Measurements from ENCODE around the gene SPNS3. TPM values are rescaled to one million over a fixed set of nuclear protein-coding genes. Genes with fewer than 3 reads are reported as not detected.

Gene SPNS3
- total RNA-seq, 1 experiment from 2014 or later = 2.1 TPM

DNA sequence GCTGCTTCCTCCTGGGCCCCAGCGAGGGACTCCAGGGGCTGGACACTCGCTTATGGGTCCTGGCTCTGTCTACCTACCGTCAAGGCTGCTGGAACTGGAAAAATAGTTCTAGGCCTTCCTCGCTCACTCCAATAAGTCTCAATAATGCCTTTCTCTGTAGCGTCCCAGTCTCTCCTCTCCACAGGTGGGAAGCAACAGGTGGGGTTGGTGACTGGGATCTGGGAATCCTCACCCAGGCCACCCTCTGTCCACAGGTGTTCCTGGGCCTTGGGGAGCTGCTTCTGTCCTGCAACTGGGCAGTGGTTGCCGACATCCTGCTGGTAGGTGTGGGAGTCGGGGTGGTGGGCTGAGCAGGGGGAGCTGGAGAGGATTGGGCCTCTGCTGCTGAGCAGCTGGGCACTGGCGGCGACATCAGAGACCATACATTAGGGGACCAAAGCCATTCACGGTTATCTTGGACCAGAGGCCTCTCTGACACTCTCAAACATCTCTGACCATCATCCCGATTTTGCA is 44.6 kb downstream of the SPNS3 start:
- Mint-ChIP-seq H3K9me3 (ENCODE audit: low read depth, unreplicated experiment) (no peaks in the 10 kb centered on the region), H3K4me3 (ENCODE audit: low read depth, unreplicated experiment) (no peak overlapping the region), H3K4me1 (ENCODE audit: low read depth, unreplicated experiment) (peaks cover 62% of the 10 kb centered on the region), H3K36me3 (ENCODE audit: insufficient read depth, unreplicated experiment) (peaks cover 27% of the 10 kb centered on the region), H3K27me3 (ENCODE audit: unreplicated experiment) (no peaks in the 10 kb centered on the region), H3K27ac (ENCODE audit: unreplicated experiment) (peak overlapping the region; percentile 61)
- intact Hi-C loops (cut with micrococcal nuclease; ENCODE audit: unreplicated experiment) = no loop called here
- CTCF ChIA-PET = no interaction called here
- no TSS peak for BruUV-seq (replicated peaks)
- DNase-seq = no peak
- TF ChIP-seq CTCF (IDR thresholded peaks at IDR 0.05; ENCODE audit: unreplicated experiment) = no peak

- no peak for TF ChIP-seq CTCF (IDR thresholded peaks at IDR 0.05; ENCODE audit: unreplicated experiment)
- H3K36me3 Mint-ChIP-seq (ENCODE audit: insufficient read depth, unreplicated experiment) = peaks cover 32% of the 10 kb centered on the region
- BruUV-seq (replicated peaks) = no TSS peak
- peaks cover 71% of the 10 kb centered on the region for H3K4me1 Mint-ChIP-seq (ENCODE audit: low read depth, unreplicated experiment)
- H3K4me3 Mint-ChIP-seq (ENCODE audit: low read depth, unreplicated experiment) = no peak overlapping the region
- no peak overlapping the region for H3K27ac Mint-ChIP-seq (ENCODE audit: unreplicated experiment)
- no peaks in the 10 kb centered on the region for H3K27me3 Mint-ChIP-seq (ENCODE audit: unreplicated experiment)
- CTCF ChIA-PET = no interaction called here
- no peak for DNase-seq
- intact Hi-C loops (cut with micrococcal nuclease; ENCODE audit: unreplicated experiment) = no loop called here
- no peaks in the 10 kb centered on the region for H3K9me3 Mint-ChIP-seq (ENCODE audit: low read depth, unreplicated experiment)
These were observed 45.7 kb downstream of the SPNS3 start for GRCh38 chr17:4479340-4479981.

DNA sequence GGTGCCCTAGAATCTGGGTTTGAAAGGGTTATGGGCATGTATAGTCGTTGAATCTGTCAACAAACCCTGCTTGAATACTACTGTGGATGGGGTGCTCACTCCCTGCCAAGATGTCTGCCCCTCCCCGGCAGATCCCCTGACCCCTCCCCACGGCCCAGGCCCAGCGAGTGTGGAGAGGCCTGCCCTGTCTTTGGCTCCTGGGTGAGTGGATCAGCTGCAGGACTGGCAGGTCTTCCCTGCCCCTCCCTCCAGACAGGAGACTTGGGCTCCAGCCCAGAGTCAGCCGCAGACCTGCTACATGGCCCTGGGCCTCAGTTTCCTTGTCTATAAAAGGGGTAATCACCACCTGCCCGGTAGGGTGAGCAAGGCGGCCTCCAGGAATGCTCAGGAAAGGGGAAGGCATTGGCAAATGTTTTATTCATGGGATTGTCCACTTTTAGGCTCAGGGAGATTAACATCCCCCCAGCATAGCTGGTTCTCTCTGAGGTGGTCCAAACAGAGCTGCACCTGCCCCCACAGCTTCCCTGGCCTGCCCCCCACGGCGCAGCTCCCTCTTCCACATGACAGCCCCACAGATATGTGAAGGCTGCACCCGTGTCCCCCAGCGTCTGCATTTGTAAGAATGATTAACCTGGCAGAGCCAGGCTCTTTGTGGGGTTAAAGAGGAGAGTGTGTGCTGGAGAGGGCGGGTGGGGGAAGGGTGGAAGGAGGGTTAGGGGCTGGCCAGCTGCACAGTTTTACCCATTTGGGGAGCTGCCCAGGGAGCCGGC is 46.4 kb downstream of the SPNS3 start:
- intact Hi-C loops (cut with micrococcal nuclease; ENCODE audit: unreplicated experiment) = loop anchor here (5.0 kb wide), 1 partner anchor 53 kb away; no protein-coding TSS in a partner anchor

More for the DNA sequence above, 46.4 kb downstream of the SPNS3 start:
- no TSS peak for BruUV-seq (replicated peaks)
- TF ChIP-seq CTCF (IDR thresholded peaks at IDR 0.05; ENCODE audit: unreplicated experiment) = no peak
- Mint-ChIP-seq H3K4me1 (ENCODE audit: low read depth, unreplicated experiment) (peaks cover 66% of the 10 kb centered on the region), H3K27me3 (ENCODE audit: unreplicated experiment) (no peaks in the 10 kb centered on the region), H3K27ac (ENCODE audit: unreplicated experiment) (peak overlapping the region; percentile 50), H3K36me3 (ENCODE audit: insufficient read depth, unreplicated experiment) (peaks cover 32% of the 10 kb centered on the region), H3K9me3 (ENCODE audit: low read depth, unreplicated experiment) (no peaks in the 10 kb centered on the region), H3K4me3 (ENCODE audit: low read depth, unreplicated experiment) (no peak overlapping the region)
- CTCF ChIA-PET = interaction anchor here (0.5 to 1.0 kb wide), 3 partner anchors 17 to 714 kb away, joined by 3 to 5 read pairs (median 4); no protein-coding TSS in a partner anchor
- DNase-seq = peak; percentile 29
